GM20000 (cell line): Measurements from ENCODE around the gene B3GLCT.
A peak's percentile ranks its signal among the peaks of the same experiment; 100 is the strongest.

ENCODE experiments used
- DNase-seq: peaks from one replicate; pipeline ENCODE4 v3.0.0; 2012; ENCODE audit warnings: low spot score
- CTCF ChIP-seq: IDR thresholded peaks from 2 replicates; pipeline ENCODE4 v1.5.1; 2012; ENCODE audit warnings: mild to moderate bottlenecking, control low read depth; ENCODE audit errors: extremely low read depth, missing control alignments

Gene B3GLCT

DNA sequence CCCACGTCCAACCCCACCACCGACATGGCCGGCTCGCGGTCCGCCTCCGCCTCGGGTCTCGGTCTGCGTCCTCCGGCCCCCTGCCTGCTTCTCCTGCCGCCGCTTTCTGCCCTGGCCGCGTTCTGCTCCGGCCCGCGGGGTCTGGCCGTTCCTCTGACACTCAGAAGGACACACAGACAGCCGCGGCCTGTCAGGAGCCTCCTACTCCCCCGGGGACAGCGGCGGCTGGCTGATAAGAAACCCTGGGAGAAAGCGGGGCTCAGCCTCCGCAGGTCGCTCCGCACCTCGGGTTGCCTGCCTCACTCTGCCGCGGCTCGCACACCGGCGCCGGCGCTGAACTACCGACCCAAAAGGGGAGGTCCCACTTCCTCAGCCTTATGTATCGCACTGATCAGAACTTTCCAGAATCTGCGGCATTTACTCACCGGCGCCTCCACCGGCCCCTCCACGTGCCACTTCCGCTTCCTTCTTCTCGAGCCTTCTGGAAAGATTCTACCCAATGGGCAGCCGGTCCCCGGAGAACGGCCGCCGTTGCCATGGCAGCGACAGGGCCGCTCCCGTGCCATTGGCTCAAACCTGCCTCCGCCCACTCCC lies 38.1 kb upstream of the B3GLCT start, which contains the start of gene HSPH1:
HSPH1 (minus strand) TSS at position 348 of the 594 bp plus-strand sequence; CDS start at position 26, 322 bp downstream.
- no peak for TF ChIP-seq CTCF

GRCh38 chr13:31162151-31163008 lies 37.4 kb upstream of the B3GLCT start:
- DNase-seq = peak; percentile 90
- TF ChIP-seq CTCF = no peak

More for the DNA sequence above, 38.1 kb upstream of the B3GLCT start, which contains the start of gene HSPH1:
- peak; percentile 93 for DNase-seq

DNA sequence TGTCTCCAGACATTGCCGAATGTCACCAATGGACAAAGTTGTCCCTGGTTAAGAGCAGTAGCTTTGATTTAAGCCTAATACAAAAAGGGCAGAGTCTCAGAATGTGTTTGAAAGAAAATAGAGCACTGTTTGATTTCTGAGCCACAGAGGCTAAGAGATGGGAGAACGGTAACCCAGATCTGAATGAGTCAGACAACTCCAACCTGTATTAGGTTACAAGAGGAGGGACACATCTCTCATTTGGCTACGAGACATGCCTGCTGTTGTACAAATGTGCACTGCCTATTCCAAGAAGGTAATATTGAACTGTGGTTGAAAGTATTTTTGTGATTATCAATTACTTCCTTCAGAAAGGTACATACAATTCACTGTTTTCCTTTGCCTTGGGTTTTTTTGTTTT lies 33.2 kb upstream of the B3GLCT start:
- TF ChIP-seq CTCF = no peak

DNA sequence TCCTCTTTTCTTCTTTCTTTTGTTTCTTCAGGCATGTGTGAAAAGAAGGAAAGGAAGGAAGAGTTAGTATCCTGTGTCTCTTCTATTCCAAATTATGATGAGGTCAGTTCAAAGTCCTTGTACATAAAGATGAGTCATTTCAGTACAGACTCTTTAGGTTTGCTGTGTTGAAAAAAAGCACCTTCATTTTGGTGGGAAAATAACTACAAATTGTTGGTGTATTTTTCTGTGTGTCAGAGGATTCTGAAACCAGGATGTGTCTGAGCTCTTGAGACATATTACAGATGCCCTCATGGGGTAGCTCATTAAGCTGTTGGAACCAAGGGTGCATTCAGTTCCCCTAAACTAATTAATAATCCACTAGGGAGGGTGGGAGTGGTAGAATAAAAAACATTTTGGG lies 32.3 kb upstream of the B3GLCT start:
- no peak for DNase-seq
- TF ChIP-seq CTCF = no peak

More for the DNA sequence above, 33.2 kb upstream of the B3GLCT start:
- DNase-seq = no peak

DNA sequence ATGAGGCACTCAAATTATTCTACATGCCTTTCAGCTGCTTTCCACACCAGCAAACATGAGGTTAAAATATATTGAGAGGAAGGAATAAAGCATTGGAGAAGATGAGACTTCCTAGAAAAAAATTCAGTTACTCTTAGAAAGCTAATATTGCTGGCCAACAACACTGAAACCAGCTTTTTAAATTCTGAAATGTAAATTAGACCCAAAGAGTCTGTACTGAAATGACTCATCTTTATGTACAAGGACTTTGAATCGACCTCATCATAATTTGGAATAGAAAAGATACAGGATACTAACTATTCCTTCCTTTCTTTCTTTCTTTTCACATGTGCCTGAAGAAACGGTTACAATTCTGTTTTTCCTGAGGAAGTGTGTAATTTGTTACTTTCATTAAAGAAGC lies 31.6 kb upstream of the B3GLCT start:
- DNase-seq = no peak
- no peak for TF ChIP-seq CTCF

GRCh38 chr13:31168736-31169135 lies 31.0 kb upstream of the B3GLCT start:
- DNase-seq = no peak

More at GRCh38 chr13:31168736-31169135, 31.0 kb upstream of the B3GLCT start:
- TF ChIP-seq CTCF = no peak
